Stimulated activated CD4-positive, alpha-beta T cell treated with anti-CD3 and anti-CD28 coated beads, Interleukin-1b, Interleukin-23, amount 100 ng/mL, for 1 hour (primary cell): ENCODE measurements around the gene DLG2.

Experiments used
- DNase-seq, 2 donors: peaks; one replicate each; pipeline ENCODE4 v3.0.0-alpha.2; 2020; ENCODE audit warnings: low read depth in 2 of 2

The DLG2 gene

GRCh38 chr11:84215672-84216071 is 1411.5 kb downstream of the DLG2 start:
- DNase-seq, result no peak

GRCh38 chr11:84214557-84214956 is 1412.6 kb downstream of the DLG2 start:
- no peak for DNase-seq

GRCh38 chr11:84212468-84213390 is 1414.4 kb downstream of the DLG2 start:
- DNase-seq, result no peak

- DNase-seq, result no peak
These were observed 1415.2 kb downstream of the DLG2 start for GRCh38 chr11:84211896-84212295.

GRCh38 chr11:84194696-84195095 is 1432.4 kb downstream of the DLG2 start:
- DNase-seq, result no peak

- no peak for DNase-seq
These were observed 1433.4 kb downstream of the DLG2 start for GRCh38 chr11:84193706-84194105.

- DNase-seq, result no peak
These were observed 1438.6 kb downstream of the DLG2 start for GRCh38 chr11:84188521-84188920.

- no peak for DNase-seq
These were observed 1454.1 kb downstream of the DLG2 start for GRCh38 chr11:84173078-84173477.

- no peak for DNase-seq
These were observed 1462.0 kb downstream of the DLG2 start for GRCh38 chr11:84165139-84165538.

GRCh38 chr11:84164728-84165127 is 1462.4 kb downstream of the DLG2 start:
- no peak for DNase-seq

GRCh38 chr11:84163116-84163515 is 1464.0 kb downstream of the DLG2 start:
- no peak for DNase-seq

GRCh38 chr11:84157639-84158038 is 1469.5 kb downstream of the DLG2 start:
- no peak for DNase-seq

GRCh38 chr11:84146826-84147225 is 1480.3 kb downstream of the DLG2 start:
- DNase-seq, result no peak

- DNase-seq, result no peak
These were observed 1481.4 kb downstream of the DLG2 start for GRCh38 chr11:84145616-84146185.

- no peak for DNase-seq
These were observed 1482.6 kb downstream of the DLG2 start for GRCh38 chr11:84144531-84144930.

GRCh38 chr11:84142411-84142810 is 1484.7 kb downstream of the DLG2 start:
- no peak for DNase-seq

GRCh38 chr11:84140386-84141169 is 1486.6 kb downstream of the DLG2 start:
- no peak for DNase-seq

GRCh38 chr11:84137960-84138359 is 1489.2 kb downstream of the DLG2 start:
- no peak for DNase-seq

- DNase-seq, result no peak
These were observed 1489.6 kb downstream of the DLG2 start for GRCh38 chr11:84137505-84137904.

- no peak for DNase-seq
These were observed 1490.2 kb downstream of the DLG2 start for GRCh38 chr11:84136926-84137325.

- DNase-seq, result no peak
These were observed 1496.3 kb downstream of the DLG2 start for GRCh38 chr11:84130646-84131427.
